Stimulated activated CD8-positive, alpha-beta memory T cell treated with anti-CD3 and anti-CD28 coated beads, Interleukin-2, amount 100 ng/mL, for 48 hours (primary cell): ENCODE measurements around the gene USP26.
"Not testable (repeated sequence)": the region's sequence is repeated elsewhere in the genome, so short reads cannot be mapped to it uniquely, and the experiment has no call there.

Experiments
- DNase-seq, 2 donors: peaks; one replicate each; pipeline ENCODE4 v3.0.0-alpha.2; 2020; ENCODE audit warnings: low read depth in 2 of 2

The USP26 gene

GRCh38 chrX:133097031-133097430 is at the start of gene USP26:
USP26 (minus strand) TSS chrX:133097109; CDS start chrX:133028220, 68,889 bp downstream.
- no peak for DNase-seq

- no peak for DNase-seq
Observed at GRCh38 chrX:133134282-133134681, 37.4 kb upstream of the USP26 start.

- DNase-seq, result no peak
Observed at GRCh38 chrX:133120406-133120805, 23.5 kb upstream of the USP26 start.

GRCh38 chrX:133094098-133094731 is 2.7 kb downstream of the USP26 start:
- DNase-seq, result no peak

GRCh38 chrX:133090236-133090809 is 6.6 kb downstream of the USP26 start:
- no peak for DNase-seq

GRCh38 chrX:133089411-133089810 is 7.5 kb downstream of the USP26 start:
- DNase-seq, result no peak

- no peak for DNase-seq
Observed at GRCh38 chrX:133085785-133086184, 11.1 kb downstream of the USP26 start.

- not testable (repeated sequence) for DNase-seq
Observed at GRCh38 chrX:133085056-133085455, 11.9 kb downstream of the USP26 start.

GRCh38 chrX:133083899-133084298 is 13.0 kb downstream of the USP26 start:
- no peak for DNase-seq

- no peak for DNase-seq
Observed at GRCh38 chrX:133081990-133082389, 14.9 kb downstream of the USP26 start.

- not testable (repeated sequence) for DNase-seq
Observed at GRCh38 chrX:133077856-133078255, 19.1 kb downstream of the USP26 start.

- no peak for DNase-seq
Observed at GRCh38 chrX:133072566-133072965, 24.3 kb downstream of the USP26 start.

- DNase-seq, result no peak
Observed at GRCh38 chrX:133068461-133068860, 28.4 kb downstream of the USP26 start.

GRCh38 chrX:133056341-133056740 is 40.6 kb downstream of the USP26 start:
- no peak for DNase-seq

GRCh38 chrX:133054761-133055405 is 42.0 kb downstream of the USP26 start:
- no peak for DNase-seq

GRCh38 chrX:133053861-133054598 is 42.9 kb downstream of the USP26 start:
- no peak for DNase-seq

GRCh38 chrX:133048751-133049150 is 48.2 kb downstream of the USP26 start:
- DNase-seq, result no peak

GRCh38 chrX:133046601-133047000 is 50.3 kb downstream of the USP26 start:
- DNase-seq, result no peak

- no peak for DNase-seq
Observed at GRCh38 chrX:133045986-133046385, 50.9 kb downstream of the USP26 start.

- DNase-seq, result not testable (repeated sequence)
Observed at GRCh38 chrX:133044145-133044786, 52.6 kb downstream of the USP26 start.

GRCh38 chrX:133042260-133042659 is 54.6 kb downstream of the USP26 start:
- DNase-seq, result no peak

GRCh38 chrX:133033010-133033409 is 63.9 kb downstream of the USP26 start:
- DNase-seq, result no peak
